Cardiac muscle cell (in vitro differentiated cells and primary cell): Measurements from ENCODE around the gene PDIA2. TPM values are rescaled to one million over a fixed set of nuclear protein-coding genes. Genes with fewer than 3 reads are reported as not detected.

Experiments
- DNase-seq, 2 donors: peaks; one replicate each; pipeline versions ENCODE4 v3.0.0 to v3.0.0-alpha.2; 2010 to 2017; ENCODE audit warnings: low read depth in 1 of 2, low spot score in 1 of 2
- H3K27ac ChIP-seq: fragments of 200-600 bp; sonication (generic); 2 replicates; pipeline ENCODE4 v1.5.1; 2016
- H3K27me3 ChIP-seq: fragments of 200-600 bp; sonication (generic); 2 replicates; pipeline ENCODE4 v1.6.0; 2016; ENCODE audit warnings: control low read depth
- H3K36me3 ChIP-seq: fragments of 200-600 bp; sonication (generic); 2 replicates; pipeline ENCODE4 v1.5.1; 2016; ENCODE audit warnings: control low read depth
- H3K4me1 ChIP-seq: fragments of 200-600 bp; sonication (generic); 2 replicates; pipeline ENCODE4 v1.8.1; 2017; ENCODE audit warnings: low read depth, mild to moderate bottlenecking, mixed run types
- H3K4me3 ChIP-seq: fragments of 200-600 bp; sonication (generic); 2 replicates; pipeline ENCODE4 v1.5.1; 2016; ENCODE audit warnings: mild to moderate bottlenecking
- H3K9me3 ChIP-seq: fragments of 200-600 bp; sonication (generic); 2 replicates; pipeline ENCODE4 v1.5.1; 2017; ENCODE audit warnings: low read depth, mild to moderate bottlenecking, control low read depth
- CTCF ChIP-seq: IDR thresholded peaks from 2 replicates; pipeline ENCODE4 v1.5.1; 2012; ENCODE audit warnings: low read depth, mild to moderate bottlenecking, low read length
- polyA plus RNA-seq: library from polyadenylated mRNA; unstranded; fragments of >200 nt; fragmentation: Nextera tagmentation; extraction: Ambion mirVana; gene quantifications from 2 replicates; pipeline ENCODE4 v1.2.1, GENCODE V29; 2016
- total RNA-seq: library from RNA; depleted of rRNA; stranded (reverse); fragments of >200 nt; gene quantifications from 2 replicates; pipeline ENCODE4 v1.2.3, GENCODE V29; 2016

PDIA2 gene, protein sequence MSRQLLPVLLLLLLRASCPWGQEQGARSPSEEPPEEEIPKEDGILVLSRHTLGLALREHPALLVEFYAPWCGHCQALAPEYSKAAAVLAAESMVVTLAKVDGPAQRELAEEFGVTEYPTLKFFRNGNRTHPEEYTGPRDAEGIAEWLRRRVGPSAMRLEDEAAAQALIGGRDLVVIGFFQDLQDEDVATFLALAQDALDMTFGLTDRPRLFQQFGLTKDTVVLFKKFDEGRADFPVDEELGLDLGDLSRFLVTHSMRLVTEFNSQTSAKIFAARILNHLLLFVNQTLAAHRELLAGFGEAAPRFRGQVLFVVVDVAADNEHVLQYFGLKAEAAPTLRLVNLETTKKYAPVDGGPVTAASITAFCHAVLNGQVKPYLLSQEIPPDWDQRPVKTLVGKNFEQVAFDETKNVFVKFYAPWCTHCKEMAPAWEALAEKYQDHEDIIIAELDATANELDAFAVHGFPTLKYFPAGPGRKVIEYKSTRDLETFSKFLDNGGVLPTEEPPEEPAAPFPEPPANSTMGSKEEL
- 0.78 and 3.2 TPM in 2 replicates for total RNA-seq
- 1.7 and 4.6 TPM in 2 replicates for polyA plus RNA-seq

- H3K4me1 ChIP-seq = no peaks in the 10 kb centered on the region
- no peak for DNase-seq
- no peak within 1 kb of the TSS for H3K27ac ChIP-seq
- no peak for TF ChIP-seq CTCF
- H3K9me3 ChIP-seq = no peaks in the 10 kb centered on the region
- peaks cover 36% of the 10 kb centered on the region for H3K27me3 ChIP-seq
- no peak within 1 kb of the TSS for H3K4me3 ChIP-seq
- peaks cover 9% of the 10 kb centered on the region for H3K36me3 ChIP-seq
Measured at GRCh38 chr16:283033-283805, at the start of gene PDIA2. TSS of gene PDIA2 (plus strand) at chr16:283164. CDS start at chr16:283170, 6 bp downstream.

- peak; percentile 93 to 98 for DNase-seq
- peak within 1 kb of the TSS; percentile 85 for H3K4me3 ChIP-seq
- H3K27me3 ChIP-seq = no peaks in the 10 kb centered on the region
- H3K36me3 ChIP-seq = no peaks in the 10 kb centered on the region
- H3K4me1 ChIP-seq = peaks cover 3% of the 10 kb centered on the region
- peak; percentile 35 for TF ChIP-seq CTCF
- no peaks in the 10 kb centered on the region for H3K9me3 ChIP-seq
- H3K27ac ChIP-seq = peak within 1 kb of the TSS; percentile 97
Measured at GRCh38 chr16:234468-235305, 48.3 kb upstream of the PDIA2 start, which contains the start of gene FAM234A. TSS of gene FAM234A (plus strand) at chr16:234821. CDS start at chr16:254414, 19,593 bp downstream.

GRCh38 chr16:239948-240277 lies 43.1 kb upstream of the PDIA2 start:
- Histone ChIP-seq H3K4me3 (no peak overlapping the region), H3K27me3 (no peaks in the 10 kb centered on the region), H3K9me3 (no peaks in the 10 kb centered on the region), H3K4me1 (peaks cover 11% of the 10 kb centered on the region), H3K36me3 (no peaks in the 10 kb centered on the region), H3K27ac (peak overlapping the region; percentile 83)
- TF ChIP-seq CTCF = no peak
- DNase-seq = peak in 1 of 2 donors; percentile 30

GRCh38 chr16:240559-240958 lies 42.4 kb upstream of the PDIA2 start:
- H3K4me3 ChIP-seq = no peak overlapping the region
- H3K36me3 ChIP-seq = no peaks in the 10 kb centered on the region
- TF ChIP-seq CTCF = no peak
- no peak for DNase-seq
- H3K4me1 ChIP-seq = peaks cover 11% of the 10 kb centered on the region
- peak overlapping the region; percentile 83 for H3K27ac ChIP-seq
- no peaks in the 10 kb centered on the region for H3K9me3 ChIP-seq
- no peaks in the 10 kb centered on the region for H3K27me3 ChIP-seq

DNA sequence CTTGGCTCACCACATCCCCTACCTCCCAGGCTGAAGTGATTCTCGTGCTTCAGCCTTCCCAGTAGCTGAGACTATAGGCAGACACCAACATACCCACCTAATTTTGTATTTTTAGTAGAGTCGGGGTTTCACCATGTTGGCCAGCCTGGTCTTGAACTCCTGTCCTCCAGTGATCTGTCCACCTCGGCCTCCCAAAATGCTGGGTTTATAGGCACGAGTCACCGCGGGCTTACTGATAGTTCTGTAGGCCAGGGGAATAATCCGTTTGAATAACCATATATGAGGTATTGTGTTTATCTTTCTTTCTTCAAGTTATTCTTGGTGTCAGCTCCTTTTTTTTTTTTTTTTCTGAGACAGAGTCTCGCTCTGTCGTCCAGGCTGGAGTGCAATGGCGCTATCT lies 40.7 kb upstream of the PDIA2 start:
- no peak overlapping the region for H3K27ac ChIP-seq
- H3K9me3 ChIP-seq = no peaks in the 10 kb centered on the region
- H3K36me3 ChIP-seq = no peaks in the 10 kb centered on the region
- H3K4me3 ChIP-seq = no peak overlapping the region
- no peaks in the 10 kb centered on the region for H3K27me3 ChIP-seq
- no peak for DNase-seq
- no peak for TF ChIP-seq CTCF
- H3K4me1 ChIP-seq = peaks cover 11% of the 10 kb centered on the region
